GM18907 (cell line): Measurements from ENCODE around the gene PIK3C3.
"Not testable (repeated sequence)": the region's sequence is repeated elsewhere in the genome, so short reads cannot be mapped to it uniquely, and the experiment has no call there.

ENCODE experiments used
- ATAC-seq: cut with Tn5 transposase; IDR thresholded peaks from one replicate; pipeline ENCODE4 v1.9.1; 2021; ENCODE audit warnings: mild to moderate bottlenecking, moderate library complexity; ENCODE audit not compliant: unreplicated experiment

PIK3C3 gene

DNA sequence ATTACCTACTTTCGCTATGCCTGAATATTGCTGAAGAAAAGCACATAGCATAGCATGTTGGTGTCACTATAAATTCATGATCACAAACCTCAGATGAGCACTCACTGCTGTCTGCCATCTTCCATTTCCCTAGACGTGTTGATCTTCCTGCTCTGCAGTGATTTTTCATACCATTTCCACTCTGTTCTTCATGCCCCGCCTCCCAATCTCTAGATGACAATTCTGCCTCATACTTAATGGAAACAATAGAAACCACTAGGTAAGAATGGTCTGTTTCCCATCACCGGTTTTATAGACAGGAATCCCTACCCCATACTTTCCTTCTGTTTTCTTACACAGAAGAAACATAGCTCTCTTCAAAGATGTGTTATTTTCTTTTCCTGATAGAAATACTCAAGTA is 63.8 kb downstream of the PIK3C3 start:
- no peak for ATAC-seq

DNA sequence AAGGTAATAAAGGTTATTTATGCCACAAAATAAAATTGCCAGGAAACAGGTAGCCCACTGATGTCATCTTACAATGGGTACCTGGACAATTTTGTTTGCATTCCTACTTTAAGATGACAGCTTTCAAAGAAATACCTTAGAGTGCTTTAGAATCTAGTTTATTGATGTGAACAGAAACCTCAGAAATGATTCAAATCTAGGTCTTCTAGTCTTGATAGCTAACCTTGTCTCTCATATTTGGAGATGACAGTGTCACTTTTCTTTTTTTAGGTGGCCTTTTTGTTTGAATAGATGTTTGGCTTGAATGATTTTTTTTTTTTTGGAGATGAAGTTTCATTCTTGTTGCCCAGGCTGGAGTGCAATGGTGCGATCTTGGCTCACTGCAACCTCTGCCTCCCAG is 69.1 kb downstream of the PIK3C3 start:
- peak; percentile 27 for ATAC-seq

GRCh38 chr18:42025491-42025890 is 70.5 kb downstream of the PIK3C3 start:
- ATAC-seq = peak; percentile 18

DNA sequence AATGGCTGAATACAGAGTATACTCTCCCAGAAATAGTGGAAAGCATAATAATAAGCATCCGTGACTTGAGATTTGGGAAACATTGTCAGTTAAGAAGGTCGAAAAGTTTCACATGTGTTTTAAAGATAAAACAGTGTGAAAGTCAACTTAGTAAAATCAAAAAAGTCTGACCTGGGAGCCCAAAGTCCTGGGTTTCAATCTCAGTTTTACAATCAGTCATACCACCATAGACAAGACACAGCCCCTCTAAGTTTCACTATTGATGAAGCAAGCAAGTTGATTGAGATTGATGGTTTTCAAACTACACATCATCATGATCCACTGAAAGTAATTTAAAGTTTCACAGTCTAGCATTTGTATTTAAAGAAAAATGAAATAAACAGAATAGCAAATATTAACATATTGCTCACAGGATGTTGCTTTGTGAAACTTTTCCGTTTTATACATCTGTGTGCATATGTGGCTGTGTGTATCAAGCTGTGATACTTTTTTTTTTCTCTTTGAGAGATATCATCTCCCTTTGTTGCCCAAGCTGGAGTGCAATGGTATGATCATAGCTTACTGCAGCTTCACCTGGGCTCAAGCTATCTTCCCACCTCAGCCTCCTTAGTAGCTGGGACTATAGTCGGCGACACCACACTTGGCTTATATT is 71.1 kb downstream of the PIK3C3 start:
- peak; percentile 95 for ATAC-seq

GRCh38 chr18:42028247-42028832 is 73.3 kb downstream of the PIK3C3 start:
- ATAC-seq = no peak

- ATAC-seq = no peak
Observed at GRCh38 chr18:42029092-42029491, 74.1 kb downstream of the PIK3C3 start.

GRCh38 chr18:42030586-42031182 is 75.7 kb downstream of the PIK3C3 start:
- ATAC-seq = no peak

DNA sequence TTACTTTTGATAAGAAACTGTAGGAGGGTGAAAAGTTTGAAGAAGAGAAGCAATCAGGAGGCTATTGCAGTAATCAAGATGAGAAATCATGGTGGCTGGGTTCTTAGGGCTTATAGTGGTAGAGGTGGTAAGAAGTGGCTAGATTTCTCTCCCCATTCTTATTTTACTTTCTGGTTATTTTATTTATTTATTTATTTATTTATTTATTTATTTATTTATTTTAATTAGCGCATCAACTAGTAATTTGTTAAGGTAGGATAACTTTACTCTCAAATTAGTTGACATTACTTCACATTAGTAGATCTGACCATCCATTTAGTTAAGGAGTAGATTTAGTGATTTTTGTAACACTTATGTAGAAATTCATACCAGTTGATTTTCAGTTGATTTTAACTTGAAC is 77.4 kb downstream of the PIK3C3 start:
- ATAC-seq = no peak

GRCh38 chr18:42033137-42033810 is 78.2 kb downstream of the PIK3C3 start:
- no peak for ATAC-seq

DNA sequence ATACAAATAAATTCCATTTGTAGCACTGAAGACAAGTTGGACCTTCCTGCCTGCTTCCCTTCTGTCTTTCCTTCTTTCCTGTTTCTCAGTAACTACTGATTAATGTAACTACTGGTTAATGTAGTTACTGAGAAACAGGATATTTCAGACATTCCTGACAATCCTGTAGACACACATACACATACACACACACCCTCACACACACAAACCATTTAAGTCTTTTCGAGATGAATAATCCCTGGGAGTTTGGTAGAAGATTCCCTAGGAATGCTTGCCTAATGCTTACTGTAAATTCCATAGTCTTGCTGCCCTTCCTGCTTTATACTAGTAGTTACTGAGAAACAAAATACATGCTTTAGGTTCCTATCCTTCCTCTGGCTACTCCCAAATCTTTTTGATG is 83.9 kb downstream of the PIK3C3 start:
- no peak for ATAC-seq

DNA sequence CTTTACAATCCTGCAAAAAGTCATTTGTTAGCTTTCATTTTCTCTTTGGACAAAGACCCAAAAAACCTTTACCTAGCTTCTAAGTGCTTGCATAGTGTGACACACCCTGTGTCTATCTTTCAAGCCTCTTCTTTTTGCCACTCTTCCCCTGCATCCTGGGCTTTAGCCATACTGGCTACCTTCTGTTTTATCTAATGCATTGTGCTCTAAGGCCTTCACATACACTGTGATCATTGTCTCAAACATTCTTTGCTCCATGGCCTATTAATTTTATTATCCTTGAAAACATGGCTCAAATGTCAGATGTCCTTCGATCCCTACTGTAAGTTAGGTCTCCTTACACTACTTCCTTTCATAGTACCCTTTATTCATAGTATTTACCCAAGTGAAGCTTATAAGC is 84.4 kb downstream of the PIK3C3 start:
- no peak for ATAC-seq

DNA sequence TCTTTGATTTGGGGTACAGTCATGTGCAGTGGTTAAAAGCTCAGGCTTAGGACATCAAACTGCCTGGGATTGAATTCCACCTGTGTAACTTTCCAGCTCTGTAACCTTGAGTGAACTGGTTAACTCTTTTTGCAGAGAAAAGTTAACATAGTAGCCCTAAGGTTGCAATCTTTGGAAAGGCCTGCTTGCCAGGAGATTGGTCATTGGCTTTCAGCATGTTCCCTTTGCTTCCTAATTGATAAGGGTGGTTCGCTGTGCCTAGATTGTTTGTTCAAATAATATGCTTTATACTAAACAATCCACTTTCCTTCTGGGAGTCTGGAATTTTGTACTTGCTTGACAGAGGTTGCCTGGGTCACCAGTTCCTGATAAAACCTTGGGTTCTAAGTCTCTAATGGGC is 86.8 kb downstream of the PIK3C3 start:
- ATAC-seq = no peak

- ATAC-seq = no peak
Observed at GRCh38 chr18:42045346-42045745, 90.3 kb downstream of the PIK3C3 start.

DNA sequence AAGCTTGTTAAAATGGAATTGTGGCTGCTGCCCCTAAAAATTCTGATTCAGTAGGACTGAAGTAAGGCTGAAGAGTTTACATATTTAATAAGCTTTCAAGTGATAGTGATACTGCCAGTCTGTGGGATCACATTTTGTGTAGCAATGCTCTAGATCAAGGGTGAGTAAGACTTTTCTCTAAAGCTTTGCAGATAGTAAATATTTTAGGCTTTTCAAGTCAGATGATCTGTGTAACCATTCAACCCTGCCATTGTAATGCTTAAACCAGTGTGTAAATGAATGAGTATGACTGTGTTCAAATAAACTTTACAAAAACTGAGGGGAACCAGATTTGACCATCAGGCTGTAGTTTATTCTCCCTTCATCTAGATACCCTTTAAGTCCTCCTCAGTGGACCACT is 92.7 kb downstream of the PIK3C3 start:
- ATAC-seq = no peak

DNA sequence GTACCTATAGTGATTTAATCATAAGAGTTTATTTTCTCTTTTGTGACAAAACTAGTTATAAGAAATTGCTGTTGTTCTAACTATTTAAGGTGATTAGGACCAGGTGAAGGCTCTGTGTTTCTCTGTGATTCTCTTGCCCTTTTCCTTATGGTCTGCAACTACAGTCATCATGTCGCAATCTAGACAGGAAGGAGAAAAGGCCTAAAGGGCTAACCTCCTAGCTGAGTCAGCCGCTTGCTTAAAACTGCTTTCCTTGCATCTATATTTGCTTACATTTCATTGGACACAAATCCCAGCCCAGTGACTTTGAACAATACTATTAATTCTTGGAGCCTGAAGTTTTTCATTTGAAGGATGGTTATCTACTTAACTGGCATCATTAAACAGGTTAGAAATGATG is 93.1 kb downstream of the PIK3C3 start:
- ATAC-seq = no peak

GRCh38 chr18:42049536-42049935 is 94.5 kb downstream of the PIK3C3 start:
- not testable (repeated sequence) for ATAC-seq

- no peak for ATAC-seq
Observed at GRCh38 chr18:42051411-42051810, 96.4 kb downstream of the PIK3C3 start.

- no peak for ATAC-seq
Observed at GRCh38 chr18:42052122-42052708, 97.2 kb downstream of the PIK3C3 start.

- ATAC-seq = peak; percentile 90
Observed at GRCh38 chr18:42053188-42053781, 98.3 kb downstream of the PIK3C3 start.

DNA sequence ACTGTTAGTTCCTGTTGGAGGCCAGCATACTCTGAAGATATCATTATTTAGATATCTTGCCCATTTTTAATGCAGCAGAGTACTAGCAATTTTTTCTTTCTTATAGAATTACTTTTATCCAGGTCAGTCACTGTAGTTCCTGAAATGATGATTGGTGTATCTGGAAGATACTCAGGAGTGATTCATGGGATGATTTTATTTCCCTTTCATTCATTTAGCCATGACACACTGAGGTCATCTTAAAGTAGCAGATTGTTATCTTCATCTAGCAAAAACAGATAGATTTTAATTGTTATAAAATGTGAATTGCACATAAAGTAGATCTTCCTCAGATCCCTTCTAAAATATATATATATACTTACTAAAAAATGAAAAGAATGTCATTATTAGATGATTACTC is 109.1 kb downstream of the PIK3C3 start:
- ATAC-seq = no peak

DNA sequence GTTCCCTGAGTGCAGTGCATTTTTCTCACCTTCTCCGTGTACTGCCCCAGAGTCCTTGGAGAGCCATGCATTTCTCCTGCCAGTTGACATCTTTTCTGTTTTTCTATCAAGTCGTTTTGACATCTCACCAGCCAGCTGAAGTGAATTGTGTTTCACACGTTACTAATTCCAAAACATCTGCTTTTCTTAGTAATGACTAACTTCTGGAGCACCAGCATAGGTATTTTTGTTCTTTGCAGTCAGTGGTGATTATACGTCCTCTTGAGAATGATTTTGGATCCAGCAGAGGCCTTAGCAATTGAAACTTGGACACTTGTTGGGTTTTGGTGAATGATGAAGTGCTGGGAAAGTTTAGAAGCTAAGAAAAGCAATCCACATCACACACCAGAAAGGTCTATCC is 112.5 kb downstream of the PIK3C3 start:
- ATAC-seq = no peak
